ENCODE data around the gene RTP3.
"Not testable (repeated sequence)": the region's sequence is repeated elsewhere in the genome, so short reads cannot be mapped to it uniquely, and the experiment has no call there.

RTP3 gene

DNA sequence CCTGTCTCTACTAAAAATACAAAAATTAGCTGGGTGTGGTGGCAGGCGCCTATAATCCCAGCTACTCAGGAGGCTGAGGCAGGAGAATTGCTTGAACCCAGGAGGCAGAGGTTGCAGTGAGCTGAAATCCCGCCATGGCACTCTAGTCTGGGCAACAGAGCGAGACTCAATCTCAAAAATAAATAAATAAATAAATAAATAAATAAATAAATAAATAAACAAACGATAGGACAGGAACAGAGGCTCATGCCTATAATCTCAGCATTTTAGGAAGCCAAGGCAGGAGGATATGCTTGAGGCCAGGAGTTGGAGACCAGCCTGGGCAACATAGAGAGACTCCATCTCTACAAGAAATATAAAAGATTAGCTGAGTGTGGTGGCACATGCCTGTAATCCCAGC, 24.4 kb downstream of the RTP3 start:
- not testable (repeated sequence) for DNase-seq

DNA sequence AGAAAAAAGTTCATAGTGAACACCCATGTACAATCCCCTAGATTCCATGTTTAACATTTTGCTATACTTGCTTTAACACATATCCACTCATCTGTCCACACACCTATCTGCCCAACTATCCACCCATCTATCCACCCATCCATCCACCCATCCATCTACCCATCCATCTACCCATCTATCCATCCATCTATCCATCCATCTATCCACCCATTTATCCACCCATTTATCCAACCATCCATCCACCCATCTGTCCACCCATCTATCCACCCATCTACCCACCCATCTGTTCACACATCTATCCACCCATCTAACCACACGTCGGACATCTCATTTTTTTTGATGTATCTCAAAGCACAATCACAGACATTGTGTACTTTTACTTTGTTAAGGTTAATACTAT, 25.8 kb downstream of the RTP3 start:
- no peak for DNase-seq

DNA sequence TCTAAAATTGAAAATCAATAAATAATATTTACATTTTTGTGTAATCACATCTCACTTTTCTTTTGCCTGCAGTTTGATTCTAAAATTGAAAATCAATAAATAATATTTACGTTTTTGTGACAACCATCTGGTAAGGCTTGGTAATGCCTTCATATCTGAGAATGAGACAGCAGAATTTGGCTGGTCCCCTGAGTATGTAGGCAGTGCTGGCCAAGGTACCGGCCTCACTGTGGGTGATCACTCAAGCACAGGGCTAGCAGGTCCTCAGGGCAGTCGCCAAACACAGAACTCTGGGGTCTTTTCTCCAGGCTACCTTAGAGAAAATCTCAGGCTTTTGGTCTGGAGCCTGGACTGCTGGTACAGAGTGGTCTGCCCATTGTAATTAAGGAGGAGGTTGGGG, 26.2 kb downstream of the RTP3 start:
- DNase-seq = no peak

DNA sequence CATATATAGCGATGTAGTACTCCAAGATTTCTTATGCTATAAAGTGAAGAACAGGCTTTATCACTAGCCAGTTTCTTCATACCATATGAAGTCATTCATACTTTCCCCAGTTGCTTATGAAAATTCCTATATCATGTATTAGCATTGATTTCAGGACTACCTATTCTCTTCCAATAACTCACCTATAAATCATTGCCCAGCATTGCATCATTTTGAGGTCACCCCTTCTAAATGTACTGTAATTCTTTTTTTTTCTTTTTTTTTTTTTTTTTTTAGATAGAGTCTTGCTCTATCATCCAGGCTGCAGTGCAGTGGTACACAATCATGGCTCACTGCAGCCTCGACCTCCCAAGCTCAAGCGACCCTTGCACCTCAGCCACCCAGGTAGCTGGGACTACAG, 27.1 kb downstream of the RTP3 start:
- DNase-seq = no peak

DNA sequence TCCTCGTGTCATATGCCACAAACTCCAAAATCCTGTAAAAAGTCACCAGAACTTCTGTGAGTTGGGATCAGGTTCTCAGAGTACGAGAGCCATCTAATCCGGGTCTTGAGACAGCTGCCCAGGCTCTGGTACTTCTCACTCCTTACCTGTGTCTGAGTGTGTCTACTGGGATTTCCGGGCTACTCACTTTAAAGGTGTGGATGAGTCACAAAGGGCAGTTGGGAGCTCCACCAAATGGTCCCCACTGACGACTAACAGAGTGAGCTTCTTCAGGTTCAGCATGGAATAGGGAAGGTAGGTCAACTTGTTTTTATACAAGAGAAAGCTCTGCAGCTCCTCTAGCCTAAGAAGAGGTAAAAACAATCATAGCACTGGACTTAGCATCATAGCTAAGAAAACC, 29.5 kb downstream of the RTP3 start:
- no peak for DNase-seq

DNA sequence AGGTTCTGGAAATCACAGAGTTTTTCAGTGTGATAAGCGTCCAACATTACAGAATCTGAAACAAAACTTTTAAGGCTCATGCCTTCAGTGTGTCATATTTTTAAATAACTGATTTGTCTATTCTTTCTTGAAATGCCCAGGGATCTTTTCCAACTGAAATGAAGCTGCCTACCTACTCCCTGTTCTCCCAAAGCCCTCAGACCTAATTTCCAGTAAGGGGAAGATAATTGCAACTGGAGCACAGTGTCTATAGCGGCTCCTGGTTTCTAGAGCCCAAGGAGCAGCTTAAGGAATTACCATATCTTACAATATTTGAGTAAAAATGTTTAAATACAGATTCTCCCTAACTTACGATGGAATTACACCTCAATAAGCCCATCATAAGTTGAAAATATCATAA, 35.3 kb downstream of the RTP3 start:
- DNase-seq = no peak

DNA sequence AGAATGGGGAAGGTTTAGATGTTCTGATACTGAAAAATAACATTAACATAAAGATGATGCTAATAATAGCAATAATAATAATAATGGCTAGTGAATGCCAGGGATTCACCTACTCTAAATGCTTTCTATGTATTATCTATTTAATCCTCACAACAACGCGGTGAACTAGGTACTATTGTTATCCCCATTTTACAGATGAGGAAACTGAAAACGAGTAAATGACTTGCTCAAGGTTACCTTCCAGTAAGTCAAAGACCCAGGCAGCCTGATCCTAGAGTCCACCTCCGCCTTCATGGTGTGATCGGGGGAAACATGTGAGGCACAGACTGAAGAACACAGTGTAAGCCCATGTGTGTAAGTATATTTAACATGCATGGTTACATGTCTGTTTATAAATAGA, 38.0 kb downstream of the RTP3 start:
- no peak for DNase-seq

DNA sequence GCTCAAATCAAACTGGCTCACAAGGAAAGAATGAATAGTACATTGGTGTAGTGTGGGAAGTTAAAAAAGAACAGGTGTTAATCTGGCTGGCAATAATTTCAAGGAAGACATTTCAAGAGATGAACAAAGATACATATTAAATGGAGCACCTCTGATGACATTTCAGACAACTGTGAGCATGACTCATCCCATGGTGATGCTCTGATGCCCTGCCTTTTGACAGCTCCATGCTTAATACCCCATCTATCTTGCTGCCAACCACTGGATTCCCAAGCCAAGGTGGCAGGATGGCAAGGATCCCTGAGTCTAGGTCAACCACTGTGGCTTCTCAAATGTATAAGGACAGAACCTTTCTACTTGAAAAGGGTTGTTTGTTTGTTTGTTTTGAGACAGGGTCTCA, 39.0 kb downstream of the RTP3 start:
- DNase-seq = no peak

DNA sequence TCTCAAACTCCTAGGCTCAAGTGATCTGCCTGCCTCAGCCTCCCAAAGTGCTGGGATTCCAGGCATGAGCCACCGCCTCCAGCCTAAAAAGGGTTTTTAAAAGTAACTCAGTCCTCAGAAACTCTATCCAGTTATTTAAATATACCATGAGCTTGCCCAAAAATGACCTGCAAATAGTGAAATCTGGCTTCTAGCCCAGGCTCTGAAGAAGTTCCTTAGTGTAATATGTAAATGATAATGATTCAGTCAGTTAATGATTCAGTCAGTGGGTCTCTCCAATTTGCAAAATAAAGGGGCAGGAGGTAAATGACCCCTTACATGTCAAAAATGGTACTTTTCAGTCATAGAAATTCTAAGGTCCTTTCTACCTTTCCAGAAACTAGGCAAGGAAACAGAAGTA, 39.5 kb downstream of the RTP3 start:
- no peak for DNase-seq

DNA sequence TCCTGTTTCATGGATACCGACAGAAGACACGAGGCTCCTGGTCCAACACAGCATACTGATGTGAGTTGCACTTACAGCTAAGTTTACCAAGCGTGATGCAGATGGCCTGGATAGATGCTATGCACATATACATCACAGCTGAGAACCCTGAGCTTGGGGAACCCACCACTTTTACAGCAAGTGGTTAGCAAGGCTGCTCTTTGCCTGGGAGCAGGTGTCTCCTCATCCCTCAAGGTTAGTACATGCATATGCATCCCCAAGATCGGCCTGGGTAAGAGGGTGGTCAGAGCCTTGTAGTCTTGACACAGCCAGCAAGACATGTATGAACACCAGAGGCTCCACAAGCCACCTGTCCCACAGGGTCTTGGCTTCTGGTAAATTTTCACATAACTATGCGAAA, 40.0 kb downstream of the RTP3 start:
- no peak for DNase-seq

DNA sequence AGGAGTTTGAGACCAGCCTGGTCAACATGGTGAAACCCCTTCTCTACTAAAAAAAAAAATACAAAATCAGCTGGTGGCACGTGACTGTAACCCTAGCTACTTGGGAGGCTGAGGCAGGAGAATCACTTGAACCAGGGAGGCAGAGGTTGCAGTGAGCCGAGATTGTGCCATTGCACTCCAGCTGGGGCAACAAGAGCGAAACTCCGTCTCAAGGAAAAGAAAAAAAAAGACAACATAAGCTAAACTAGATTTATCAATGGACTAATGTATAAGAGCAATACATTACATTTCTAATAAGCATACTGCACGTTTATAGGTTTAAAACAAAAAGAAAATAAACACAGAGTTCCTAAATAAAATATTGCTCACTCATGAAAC, 40.6 kb downstream of the RTP3 start:
- DNase-seq = not testable (repeated sequence)

DNA sequence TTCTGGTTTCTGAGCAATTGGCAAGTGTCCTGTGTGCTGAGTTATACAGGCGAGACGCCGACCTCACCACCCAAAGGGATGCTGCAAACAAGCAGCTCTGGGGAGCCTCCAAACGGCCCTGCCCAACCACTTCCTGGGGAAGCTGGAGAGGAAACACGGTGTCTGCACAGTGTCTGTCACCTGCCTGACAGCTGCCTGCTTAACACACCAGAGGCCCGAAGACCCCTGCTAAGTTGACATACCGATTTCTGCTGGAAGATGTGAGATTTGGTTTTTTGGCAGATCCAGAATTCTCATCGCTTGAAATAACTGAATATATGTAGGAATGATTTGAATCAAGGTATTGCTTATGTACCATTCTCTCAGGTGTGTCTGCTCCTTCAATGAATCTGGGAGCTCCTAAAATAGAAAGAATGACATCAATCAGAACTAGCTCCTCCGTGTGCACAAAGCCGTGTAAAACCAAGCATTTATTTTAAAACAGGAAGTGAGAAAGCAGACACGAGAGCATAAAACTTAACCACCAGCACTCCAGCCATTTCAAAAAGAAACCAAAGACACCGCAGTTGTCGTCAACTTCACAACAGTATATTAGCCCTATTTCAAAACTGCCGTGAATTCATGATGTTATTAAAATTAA, 41.1 kb downstream of the RTP3 start:
- peak; percentile 69 to 93 (median 84) for DNase-seq

DNA sequence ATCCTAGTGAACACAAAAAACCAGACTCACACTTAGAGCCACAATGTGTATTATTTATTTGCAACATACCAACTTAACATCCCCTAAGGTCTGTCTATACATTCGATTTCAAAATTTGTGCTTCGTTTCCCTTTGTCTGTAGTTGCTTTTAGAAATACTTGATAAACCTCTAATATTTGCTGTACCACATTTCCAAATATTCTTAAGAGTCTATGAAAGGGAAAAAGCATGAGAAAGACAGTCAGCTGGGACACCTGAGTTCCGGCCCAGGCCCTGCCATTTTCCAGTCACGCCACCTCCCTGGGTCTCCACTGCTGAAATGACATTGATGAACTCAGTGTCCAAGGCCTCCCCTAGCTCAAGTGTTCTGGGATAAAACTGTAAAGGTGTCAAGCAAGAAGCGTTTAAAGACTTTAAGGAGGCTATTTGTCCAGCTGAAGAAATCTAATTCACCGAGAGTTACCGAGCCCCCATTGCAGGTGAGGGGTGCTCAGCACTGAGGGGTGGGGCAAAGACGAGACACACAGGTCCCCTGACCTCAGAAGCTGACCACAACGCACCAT, 41.7 kb downstream of the RTP3 start:
- no peak for DNase-seq

DNA sequence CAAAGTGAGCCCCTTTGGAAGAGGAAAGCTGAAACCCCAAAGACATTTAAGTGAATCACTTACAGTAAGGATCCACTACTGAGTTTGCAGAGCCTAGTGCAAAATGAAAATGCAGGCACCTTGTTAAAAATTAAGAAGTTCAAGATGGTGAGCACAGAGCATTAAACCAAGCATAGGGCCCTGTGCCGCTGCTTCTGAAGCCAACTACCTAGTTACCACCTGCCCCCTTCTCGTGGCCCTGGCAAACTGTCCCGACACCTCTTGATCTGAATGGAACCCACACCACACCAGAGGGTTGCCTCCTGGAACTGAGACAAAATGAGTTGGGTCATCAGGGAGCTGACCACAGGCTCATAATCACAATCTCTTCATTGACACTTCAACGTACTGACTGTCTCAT, 42.8 kb downstream of the RTP3 start:
- no peak for DNase-seq

DNA sequence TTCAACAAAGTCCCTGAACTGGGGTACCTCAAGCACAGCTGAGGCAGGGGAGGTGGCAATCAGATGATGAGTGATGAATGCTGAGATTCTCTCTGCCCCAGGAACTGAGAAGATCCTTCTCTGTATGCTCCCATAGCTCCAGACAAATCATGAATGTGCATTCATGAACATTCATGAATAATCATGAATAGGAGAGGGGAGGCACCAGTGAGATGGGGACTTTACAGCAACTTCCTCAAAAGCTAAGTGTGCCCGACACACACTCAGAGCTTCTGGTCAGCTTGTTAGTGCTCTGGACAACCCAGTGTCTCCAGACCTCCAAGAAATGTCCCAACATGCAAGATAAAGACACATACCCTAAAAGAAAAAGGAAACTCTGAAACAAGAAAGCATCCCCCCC, 44.1 kb downstream of the RTP3 start:
- DNase-seq = no peak

DNA sequence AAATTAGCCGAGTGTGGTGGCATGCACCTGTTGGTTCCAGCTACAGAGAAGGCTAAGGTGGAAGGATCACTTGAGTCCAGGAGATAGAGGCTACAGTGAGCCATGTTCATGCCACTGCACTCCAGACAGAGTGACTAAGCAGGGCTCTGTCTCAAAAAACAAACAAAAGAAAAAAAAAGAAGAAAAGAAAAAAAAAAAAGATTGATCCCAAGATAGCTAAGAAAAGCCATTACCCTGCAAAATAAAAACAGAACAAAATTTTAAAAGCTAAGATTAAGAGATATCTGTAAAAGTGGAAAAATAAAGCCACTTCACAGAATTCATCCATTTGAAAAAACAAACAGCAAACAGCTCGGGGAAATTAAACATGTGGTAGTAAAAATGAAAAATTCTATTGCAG, 44.6 kb downstream of the RTP3 start:
- DNase-seq = no peak

DNA sequence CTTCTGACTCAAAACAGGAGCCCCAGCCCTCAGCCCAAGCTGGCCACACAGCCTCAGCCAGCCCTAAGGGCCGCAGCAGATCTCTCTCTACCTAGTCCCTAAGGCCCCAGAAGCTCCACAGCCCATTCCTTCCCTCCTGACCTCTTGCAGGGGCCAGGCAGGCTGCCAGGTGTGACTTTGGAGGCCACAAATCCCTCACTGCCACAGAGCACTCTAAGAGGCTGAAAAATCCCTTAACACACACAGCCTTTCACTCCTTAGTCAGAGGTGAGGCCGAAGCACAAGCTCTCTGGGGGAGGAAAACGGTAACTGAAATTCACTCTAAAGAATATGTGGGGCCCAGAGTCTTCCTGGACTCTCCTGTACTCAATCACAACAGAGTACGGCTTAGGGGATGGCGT, 45.0 kb downstream of the RTP3 start:
- no peak for DNase-seq

DNA sequence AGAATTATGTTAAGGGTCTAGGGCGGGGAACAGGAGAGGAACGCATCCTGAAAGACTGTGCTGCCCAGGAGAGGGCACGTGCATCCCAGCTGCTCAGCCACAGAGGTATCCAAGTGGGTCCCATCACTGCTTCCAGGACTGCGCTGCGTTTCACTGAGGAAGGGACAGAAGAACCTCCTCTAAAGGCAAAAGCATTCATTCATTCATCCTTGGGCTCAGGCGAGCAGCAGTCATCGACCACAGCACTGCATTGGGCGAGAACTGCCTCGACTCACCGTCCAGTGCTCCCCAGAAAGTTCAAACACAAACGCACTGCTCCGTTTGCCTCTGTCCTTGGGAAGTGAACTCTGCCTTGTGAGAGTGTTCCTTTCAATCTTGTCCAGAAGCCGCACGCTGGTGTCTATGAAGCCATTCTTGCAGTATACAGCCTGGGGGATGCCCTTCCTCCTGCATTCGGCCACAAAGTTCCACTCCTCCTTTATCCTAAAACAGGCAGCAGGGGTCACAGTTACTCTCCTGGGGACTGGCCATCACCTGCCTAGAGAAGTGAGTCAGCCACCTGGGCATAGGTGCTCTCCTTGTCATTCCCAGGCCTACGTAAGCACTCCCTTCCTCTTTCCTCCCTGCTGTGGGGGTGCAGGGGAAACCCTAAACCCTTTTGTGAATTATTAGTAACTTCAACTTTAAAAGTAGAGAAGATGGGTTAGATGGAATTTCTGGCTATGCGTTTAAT, 47.2 kb downstream of the RTP3 start:
- DNase-seq = no peak

DNA sequence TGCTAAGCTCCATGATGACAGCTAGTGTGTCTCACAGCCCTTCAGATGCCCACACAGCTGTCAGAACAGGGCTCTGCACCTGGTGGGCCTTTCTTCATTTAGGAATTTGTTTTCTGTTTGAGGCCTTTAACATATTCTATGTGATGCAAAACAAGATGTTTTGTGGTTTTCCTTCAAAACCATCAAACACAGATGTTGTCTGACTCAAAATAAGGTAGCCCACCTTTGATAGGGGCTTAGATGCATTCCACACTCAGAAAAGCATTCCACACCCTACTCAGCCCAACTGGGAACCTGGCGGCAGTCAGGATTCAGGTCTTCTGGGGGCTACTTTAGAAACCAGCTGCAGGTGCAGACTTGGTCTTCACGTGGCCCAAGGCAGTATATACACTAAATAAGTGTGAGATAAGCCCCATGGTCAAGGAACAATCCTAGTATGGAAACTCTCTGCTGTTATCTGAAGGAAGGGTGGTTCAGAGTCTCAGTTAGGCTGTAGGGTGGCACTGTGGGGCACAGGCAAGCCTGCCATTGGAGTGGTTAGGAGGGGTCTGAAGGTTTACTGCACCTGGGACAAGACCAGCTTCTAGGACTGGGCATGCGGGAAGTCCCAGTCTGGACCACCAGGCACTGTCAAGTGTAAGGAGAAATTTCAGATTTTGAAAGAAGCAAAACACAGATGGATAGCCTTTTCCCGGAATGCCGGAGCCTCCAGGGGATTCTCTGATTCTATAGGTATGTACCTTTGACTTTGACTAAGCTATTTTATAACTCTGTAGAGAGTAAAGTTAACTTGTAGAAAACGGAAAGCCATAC, 48.2 kb downstream of the RTP3 start:
- no peak for DNase-seq

DNA sequence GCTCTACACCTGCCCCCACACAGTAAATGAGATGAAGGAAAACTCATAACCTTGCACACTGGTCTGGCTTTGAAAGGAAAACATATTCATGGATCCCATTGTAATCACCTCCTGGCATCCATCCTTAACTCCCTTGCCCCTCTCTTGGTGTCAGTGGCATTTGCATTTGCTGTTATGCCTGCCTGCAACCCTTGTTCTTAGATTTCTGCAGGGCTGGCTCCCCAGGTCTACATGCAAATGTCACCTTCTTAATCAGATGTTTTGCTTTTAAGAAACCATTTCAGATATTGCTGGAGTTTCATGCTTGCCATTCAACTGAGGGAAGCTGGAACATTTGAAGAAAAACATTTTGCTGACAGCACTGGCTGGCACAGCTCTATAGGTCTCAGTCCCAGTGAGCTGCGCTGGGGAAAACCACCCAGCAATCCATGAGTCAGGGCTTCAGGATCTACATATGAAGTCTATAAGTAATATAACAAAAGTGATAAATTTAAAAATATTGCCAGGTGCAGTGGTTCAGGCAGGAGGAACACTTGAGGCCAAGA, 49.2 kb downstream of the RTP3 start:
- DNase-seq = no peak

DNA sequence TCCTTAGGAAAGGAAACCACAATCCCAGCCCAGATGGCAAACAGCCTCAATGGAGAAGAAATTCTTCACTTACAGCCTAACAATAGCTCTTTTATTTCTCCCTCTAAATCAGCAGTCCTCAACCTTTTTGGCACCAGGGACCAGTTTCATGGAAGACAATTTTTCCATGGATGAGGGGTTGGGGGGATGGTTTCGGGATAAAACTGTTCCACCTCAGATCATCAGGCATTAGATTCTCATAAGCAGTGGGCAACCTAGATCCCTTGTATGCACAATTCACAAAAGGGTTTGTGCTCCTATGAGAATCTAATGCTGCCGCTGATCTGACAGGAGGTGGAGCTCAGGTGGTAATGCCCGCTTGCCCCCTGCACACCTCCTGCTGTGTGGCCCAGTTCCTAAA, 50.8 kb downstream of the RTP3 start:
- DNase-seq = not testable (repeated sequence)

DNA sequence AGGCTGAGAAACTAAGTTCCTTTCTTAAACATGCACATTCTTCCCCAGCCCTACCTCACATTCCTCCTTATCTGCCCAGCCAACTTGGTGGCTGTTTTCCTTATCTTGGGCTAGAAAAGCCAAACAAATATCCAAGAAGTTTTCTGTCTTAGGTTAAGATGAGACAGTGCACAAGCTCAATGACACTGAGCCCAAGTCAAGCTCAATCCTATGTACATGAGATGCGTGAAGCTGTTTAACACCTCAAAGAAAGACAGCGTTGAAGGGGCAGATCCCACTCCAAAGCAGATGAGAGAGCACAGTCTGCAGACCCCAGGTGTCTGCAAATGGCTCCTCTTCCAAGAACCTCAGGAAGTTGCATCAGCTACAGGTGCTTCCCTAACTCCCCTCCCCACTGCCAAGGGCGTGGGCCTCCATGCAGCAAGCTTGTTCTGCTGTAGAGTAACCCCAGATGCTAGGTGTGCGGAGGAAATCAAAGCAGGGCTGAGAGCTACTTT, 51.7 kb downstream of the RTP3 start:
- DNase-seq = no peak

DNA sequence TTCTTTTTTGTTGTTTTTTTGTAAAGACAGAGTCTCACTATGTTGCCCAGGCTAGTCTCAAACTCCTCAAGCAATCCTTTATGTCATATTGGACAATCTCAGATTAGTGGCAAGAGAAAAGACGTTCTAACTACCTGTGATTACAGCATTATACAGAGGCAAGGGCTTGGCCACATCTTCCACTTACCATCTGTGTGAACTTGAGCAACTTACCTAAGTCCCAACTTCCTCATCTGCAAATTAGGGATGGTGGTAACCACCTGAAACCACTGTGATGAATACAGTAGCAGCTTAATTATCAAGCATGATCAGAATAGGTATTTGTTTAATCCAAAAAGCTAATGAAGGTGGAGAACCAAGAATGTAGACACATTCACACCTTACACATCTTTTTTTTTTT, 52.2 kb downstream of the RTP3 start:
- no peak for DNase-seq
